GM23338 (cell line): Measurements from ENCODE around the gene DNASE1. TPM values are rescaled to one million over a fixed set of nuclear protein-coding genes. Genes with fewer than 3 reads are reported as not detected.
A peak's percentile ranks its signal among the peaks of the same experiment; 100 is the strongest.

Source experiments
- ATAC-seq: fragments of 200-7000 bp; cut with Tn5 transposase; 3 replicates; pipeline ENCODE4 v1.9.1; 2020
- DNase-seq: peaks from one replicate; pipeline ENCODE4 v3.0.0-alpha.2; 2015; ENCODE audit warnings: low spot score
- H2AFZ ChIP-seq: fragments of 200-600 bp; sonication (generic); 2 replicates; pipeline ENCODE4 v1.8.0; 2016; ENCODE audit warnings: antibody characterized with exemption, mild to moderate bottlenecking, moderate library complexity
- H3F3A ChIP-seq: fragments of 200-600 bp; sonication (generic); replicated peaks from 2 replicates; pipeline ENCODE4 v1.8.0; 2017; ENCODE audit warnings: antibody characterized with exemption, mixed run types, low read depth
- H3K27ac ChIP-seq: fragments of 200-600 bp; sonication (generic); 2 replicates; pipeline ENCODE4 v1.6.1; 2016; ENCODE audit warnings: low read depth
- H3K27me3 ChIP-seq: fragments of 200-600 bp; sonication (generic); 2 replicates; pipeline ENCODE4 v1.8.0; 2016; ENCODE audit warnings: mild to moderate bottlenecking, mixed run types, moderate library complexity; ENCODE audit not compliant: insufficient read depth
- H3K36me3 ChIP-seq: fragments of 200-600 bp; sonication (generic); 2 replicates; pipeline ENCODE4 v1.8.0; 2016; ENCODE audit warnings: mild to moderate bottlenecking; ENCODE audit not compliant: insufficient read depth
- H3K4me1 ChIP-seq: fragments of 200-600 bp; sonication (generic); 2 replicates; pipeline ENCODE4 v1.8.0; 2016; ENCODE audit warnings: mild to moderate bottlenecking, moderate library complexity; ENCODE audit not compliant: insufficient read depth
- H3K4me2 ChIP-seq: fragments of 200-600 bp; sonication (generic); 2 replicates; pipeline ENCODE4 v1.7.1; 2017; ENCODE audit warnings: mixed run types
- H3K4me3 ChIP-seq: fragments of 200-600 bp; sonication (generic); 2 replicates; pipeline ENCODE4 v1.6.1; 2016; ENCODE audit warnings: mixed run types
- H3K79me2 ChIP-seq: fragments of 200-600 bp; sonication (generic); replicated peaks from 2 replicates; pipeline ENCODE4 v1.8.0; 2017; ENCODE audit warnings: mild to moderate bottlenecking; ENCODE audit not compliant: insufficient read depth
- H3K9me2 ChIP-seq: fragments of 200-600 bp; sonication (generic); 2 replicates; pipeline ENCODE4 v1.8.0; 2017; ENCODE audit not compliant: insufficient read depth
- H4K20me1 ChIP-seq: fragments of 200-600 bp; sonication (generic); replicated peaks from 2 replicates; pipeline ENCODE4 v1.8.0; 2017; ENCODE audit warnings: mild to moderate bottlenecking; ENCODE audit not compliant: insufficient read depth
- H3K27ac Mint-ChIP-seq: 2 replicates; pipeline ENCODE4 v1.8.0; 2020; ENCODE audit warnings: inconsistent platforms, mild to moderate bottlenecking, moderate library complexity, mixed read lengths
- H3K27me3 Mint-ChIP-seq: 3 replicates; pipeline ENCODE4 v1.8.0; 2022; ENCODE audit warnings: low read depth, mild to moderate bottlenecking, moderate library complexity, mixed read lengths, inconsistent platforms; ENCODE audit not compliant: insufficient read depth, poor library complexity
- H3K36me3 Mint-ChIP-seq: 3 replicates; pipeline ENCODE4 v1.8.0; 2021; ENCODE audit warnings: low read depth, mild to moderate bottlenecking, inconsistent platforms, moderate library complexity, mixed read lengths
- H3K4me1 Mint-ChIP-seq: 3 replicates; pipeline ENCODE4 v1.8.0; 2020; ENCODE audit warnings: mild to moderate bottlenecking, inconsistent platforms, mixed read lengths
- H3K4me3 Mint-ChIP-seq: 3 replicates; pipeline ENCODE4 v1.8.0; 2021; ENCODE audit warnings: moderate library complexity, mild to moderate bottlenecking, inconsistent platforms, mixed read lengths
- H3K9me3 Mint-ChIP-seq: 3 replicates; pipeline ENCODE4 v1.8.0; 2020; ENCODE audit warnings: moderate library complexity, mild to moderate bottlenecking, inconsistent platforms, mixed read lengths
- CREB1 ChIP-seq: fragments of 250-450 bp; sonication (Bioruptor Pico); IDR thresholded peaks from 2 replicates; pipeline ENCODE4 v1.5.0; 2020; ENCODE audit warnings: low read depth, mild to moderate bottlenecking, moderate library complexity
- EZH2 ChIP-seq: fragments of 200-600 bp; sonication (generic); IDR thresholded peaks from one replicate; pipeline ENCODE4 v1.8.0; 2017; ENCODE audit warnings: antibody characterized with exemption, mild to moderate bottlenecking, low read depth; ENCODE audit not compliant: unreplicated experiment
- JUNB ChIP-seq: IDR thresholded peaks from one replicate; pipeline ENCODE4 v1.6.1; 2016; ENCODE audit warnings: antibody characterized with exemption; ENCODE audit not compliant: unreplicated experiment
- STAT1 ChIP-seq: IDR thresholded peaks from one replicate; pipeline ENCODE4 v1.6.1; 2016; ENCODE audit warnings: antibody characterized with exemption; ENCODE audit not compliant: unreplicated experiment
- ZNF114 ChIP-seq: fragments of 250-450 bp; sonication (Bioruptor Pico); IDR thresholded peaks from 2 replicates; pipeline ENCODE4 v1.5.0; 2020; ENCODE audit warnings: mild to moderate bottlenecking, moderate library complexity
- ZNF331 ChIP-seq: fragments of 250-450 bp; sonication (Bioruptor Pico); IDR thresholded peaks from 2 replicates; pipeline ENCODE4 v1.5.0; 2020; ENCODE audit warnings: low read depth, mild to moderate bottlenecking, moderate library complexity
- polyA plus RNA-seq: library from polyadenylated mRNA; unstranded; fragments of >200 nt; fragmentation: Nextera tagmentation; extraction: Ambion mirVana; gene quantifications from 2 replicates; pipeline ENCODE4 v1.2.1, GENCODE V29; 2016
- total RNA-seq: library from RNA; depleted of rRNA; stranded (reverse); fragments of >200 nt; shearing (Covaris generic); gene quantifications from 2 replicates; pipeline ENCODE4 v1.2.3, GENCODE V29; 2014
- TF ChIP-seq, protein P1 (sequence below): IDR thresholded peaks from 2 replicates; pipeline ENCODE4 v1.6.1; 2016; ENCODE audit warnings: antibody characterized with exemption
- TF ChIP-seq, protein P2 (sequence below): fragments of 250-450 bp; sonication (Bioruptor Pico); IDR thresholded peaks from 2 replicates; pipeline ENCODE4 v1.5.0; 2020; ENCODE audit warnings: mild to moderate bottlenecking, moderate library complexity

Gene DNASE1
- total and polyA plus RNA-seq, 2 experiments from 2014 or later: 7.9 to 23.0 TPM

DNA sequence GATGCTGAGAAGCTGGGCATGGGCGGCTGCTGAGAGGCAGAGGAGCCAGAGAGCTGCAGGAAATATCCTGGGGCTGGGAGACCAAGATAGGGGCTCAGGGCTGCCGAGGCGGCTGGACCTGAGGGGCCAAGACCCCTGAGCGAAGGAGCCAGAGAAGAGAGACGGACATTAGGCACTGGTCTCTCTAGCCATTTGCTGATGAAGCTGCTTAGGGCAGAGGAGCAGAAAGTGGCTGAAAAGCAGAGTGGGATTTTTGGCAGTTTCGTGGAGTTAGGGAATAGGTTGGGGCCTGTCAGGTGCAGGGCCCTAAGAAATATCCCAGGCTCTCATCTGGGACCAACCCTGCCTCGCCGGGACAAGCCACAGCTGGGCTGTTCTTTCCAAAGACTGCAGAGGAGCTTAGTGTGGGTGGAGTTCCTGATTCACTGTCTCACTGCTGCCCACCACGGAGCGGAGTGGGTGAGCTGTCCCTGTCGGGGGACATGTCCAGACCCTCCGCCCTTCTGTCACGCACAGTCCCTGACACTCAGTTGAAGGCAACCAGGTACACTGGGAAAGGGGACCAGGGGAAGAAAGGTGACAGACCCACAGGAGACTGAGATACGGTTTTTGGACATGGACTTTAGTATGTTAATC lies 11.3 kb upstream of the DNASE1 start:
- ATAC-seq: no peak
- Histone ChIP-seq H3K27ac (peak overlapping the region; percentile 39; the same call in 1 of the 2 replicates), H3K4me1 (peaks cover 19% of the 10 kb centered on the region), H2AFZ (no peak overlapping the region), H3K36me3 (no peaks in the 10 kb centered on the region), H3K27me3 (no peaks in the 10 kb centered on the region), H4K20me1 (no peaks in the 10 kb centered on the region), H3K79me2 (peaks cover 9% of the 10 kb centered on the region; the same call in 1 of the 2 replicates), H3K4me3 (no peak overlapping the region), H3K4me2 (no peak overlapping the region), H3F3A (peaks cover 11% of the 10 kb centered on the region; the same call in 1 of the 2 replicates), H3K9me2 (no peaks in the 10 kb centered on the region)
- no peak for DNase-seq
- H3K9me3 Mint-ChIP-seq: peaks cover 8% of the 10 kb centered on the region; the same call in 2 of the 3 replicates
- H3K27ac Mint-ChIP-seq: peak overlapping the region; percentile 77
- H3K4me3 Mint-ChIP-seq: no peak overlapping the region
- no peak for TF ChIP-seq EZH2
- TF ChIP-seq ZNF331 (CRISPR knock-in tag): no peak
- no peak for TF ChIP-seq STAT1
- TF ChIP-seq, protein P1, sequence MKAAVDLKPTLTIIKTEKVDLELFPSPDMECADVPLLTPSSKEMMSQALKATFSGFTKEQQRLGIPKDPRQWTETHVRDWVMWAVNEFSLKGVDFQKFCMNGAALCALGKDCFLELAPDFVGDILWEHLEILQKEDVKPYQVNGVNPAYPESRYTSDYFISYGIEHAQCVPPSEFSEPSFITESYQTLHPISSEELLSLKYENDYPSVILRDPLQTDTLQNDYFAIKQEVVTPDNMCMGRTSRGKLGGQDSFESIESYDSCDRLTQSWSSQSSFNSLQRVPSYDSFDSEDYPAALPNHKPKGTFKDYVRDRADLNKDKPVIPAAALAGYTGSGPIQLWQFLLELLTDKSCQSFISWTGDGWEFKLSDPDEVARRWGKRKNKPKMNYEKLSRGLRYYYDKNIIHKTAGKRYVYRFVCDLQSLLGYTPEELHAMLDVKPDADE: no peak
- TF ChIP-seq JUNB: no peak
- no peak for TF ChIP-seq ZNF114 (CRISPR knock-in tag)
- H3K27me3 Mint-ChIP-seq: peaks cover 25% of the 10 kb centered on the region
- H3K36me3 Mint-ChIP-seq: peaks cover 8% of the 10 kb centered on the region; the same call in 2 of the 3 replicates
- peaks cover 47% of the 10 kb centered on the region for H3K4me1 Mint-ChIP-seq

DNA sequence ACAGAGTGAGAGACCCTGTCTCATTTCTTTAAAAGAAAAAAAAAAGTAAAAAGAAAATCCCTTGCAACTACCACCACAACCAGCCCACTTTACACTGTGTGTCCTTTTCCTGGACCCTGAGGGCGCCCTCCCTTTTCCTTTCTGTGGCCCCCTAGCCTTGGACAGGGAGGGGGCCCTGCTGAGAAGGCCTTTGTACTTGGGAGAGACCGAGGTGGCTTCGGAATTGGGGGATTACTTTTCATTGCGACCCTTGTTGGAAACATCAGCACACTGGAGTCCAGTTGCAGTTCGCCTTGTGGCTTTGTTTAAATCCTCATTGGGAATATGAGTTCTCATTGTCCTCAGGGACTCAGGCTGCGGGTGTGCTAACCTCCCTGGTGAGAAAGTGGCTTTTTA lies 9.4 kb upstream of the DNASE1 start:
- H3K36me3 Mint-ChIP-seq: 0 out of 3 replicates have a peak, but pooled peaks cover 6% of the 10 kb centered on the region
- H3F3A ChIP-seq: peaks cover 11% of the 10 kb centered on the region; the same call in 1 of the 2 replicates
- H3K4me2 ChIP-seq: peak overlapping the region; percentile 58
- DNase-seq: no peak
- ATAC-seq: peak; percentile 4; the same call in 2 of the 3 replicates
- peak overlapping the region; percentile 81 for H3K27ac ChIP-seq
- no peaks in the 10 kb centered on the region for H3K9me2 ChIP-seq
- peak overlapping the region; percentile 97 for H3K27ac Mint-ChIP-seq
- H3K9me3 Mint-ChIP-seq: 0 out of 3 replicates have a peak, but pooled peaks cover 3% of the 10 kb centered on the region
- H3K4me3 ChIP-seq: no peak overlapping the region
- peaks cover 14% of the 10 kb centered on the region for H3K4me1 ChIP-seq
- H4K20me1 ChIP-seq: no peaks in the 10 kb centered on the region
- 0 out of 2 replicates have a peak overlapping the region, but pooled peaks have one; percentile 66 for H2AFZ ChIP-seq
- no peaks in the 10 kb centered on the region for H3K79me2 ChIP-seq
- TF ChIP-seq, protein P1: no peak
- TF ChIP-seq, protein P2, sequence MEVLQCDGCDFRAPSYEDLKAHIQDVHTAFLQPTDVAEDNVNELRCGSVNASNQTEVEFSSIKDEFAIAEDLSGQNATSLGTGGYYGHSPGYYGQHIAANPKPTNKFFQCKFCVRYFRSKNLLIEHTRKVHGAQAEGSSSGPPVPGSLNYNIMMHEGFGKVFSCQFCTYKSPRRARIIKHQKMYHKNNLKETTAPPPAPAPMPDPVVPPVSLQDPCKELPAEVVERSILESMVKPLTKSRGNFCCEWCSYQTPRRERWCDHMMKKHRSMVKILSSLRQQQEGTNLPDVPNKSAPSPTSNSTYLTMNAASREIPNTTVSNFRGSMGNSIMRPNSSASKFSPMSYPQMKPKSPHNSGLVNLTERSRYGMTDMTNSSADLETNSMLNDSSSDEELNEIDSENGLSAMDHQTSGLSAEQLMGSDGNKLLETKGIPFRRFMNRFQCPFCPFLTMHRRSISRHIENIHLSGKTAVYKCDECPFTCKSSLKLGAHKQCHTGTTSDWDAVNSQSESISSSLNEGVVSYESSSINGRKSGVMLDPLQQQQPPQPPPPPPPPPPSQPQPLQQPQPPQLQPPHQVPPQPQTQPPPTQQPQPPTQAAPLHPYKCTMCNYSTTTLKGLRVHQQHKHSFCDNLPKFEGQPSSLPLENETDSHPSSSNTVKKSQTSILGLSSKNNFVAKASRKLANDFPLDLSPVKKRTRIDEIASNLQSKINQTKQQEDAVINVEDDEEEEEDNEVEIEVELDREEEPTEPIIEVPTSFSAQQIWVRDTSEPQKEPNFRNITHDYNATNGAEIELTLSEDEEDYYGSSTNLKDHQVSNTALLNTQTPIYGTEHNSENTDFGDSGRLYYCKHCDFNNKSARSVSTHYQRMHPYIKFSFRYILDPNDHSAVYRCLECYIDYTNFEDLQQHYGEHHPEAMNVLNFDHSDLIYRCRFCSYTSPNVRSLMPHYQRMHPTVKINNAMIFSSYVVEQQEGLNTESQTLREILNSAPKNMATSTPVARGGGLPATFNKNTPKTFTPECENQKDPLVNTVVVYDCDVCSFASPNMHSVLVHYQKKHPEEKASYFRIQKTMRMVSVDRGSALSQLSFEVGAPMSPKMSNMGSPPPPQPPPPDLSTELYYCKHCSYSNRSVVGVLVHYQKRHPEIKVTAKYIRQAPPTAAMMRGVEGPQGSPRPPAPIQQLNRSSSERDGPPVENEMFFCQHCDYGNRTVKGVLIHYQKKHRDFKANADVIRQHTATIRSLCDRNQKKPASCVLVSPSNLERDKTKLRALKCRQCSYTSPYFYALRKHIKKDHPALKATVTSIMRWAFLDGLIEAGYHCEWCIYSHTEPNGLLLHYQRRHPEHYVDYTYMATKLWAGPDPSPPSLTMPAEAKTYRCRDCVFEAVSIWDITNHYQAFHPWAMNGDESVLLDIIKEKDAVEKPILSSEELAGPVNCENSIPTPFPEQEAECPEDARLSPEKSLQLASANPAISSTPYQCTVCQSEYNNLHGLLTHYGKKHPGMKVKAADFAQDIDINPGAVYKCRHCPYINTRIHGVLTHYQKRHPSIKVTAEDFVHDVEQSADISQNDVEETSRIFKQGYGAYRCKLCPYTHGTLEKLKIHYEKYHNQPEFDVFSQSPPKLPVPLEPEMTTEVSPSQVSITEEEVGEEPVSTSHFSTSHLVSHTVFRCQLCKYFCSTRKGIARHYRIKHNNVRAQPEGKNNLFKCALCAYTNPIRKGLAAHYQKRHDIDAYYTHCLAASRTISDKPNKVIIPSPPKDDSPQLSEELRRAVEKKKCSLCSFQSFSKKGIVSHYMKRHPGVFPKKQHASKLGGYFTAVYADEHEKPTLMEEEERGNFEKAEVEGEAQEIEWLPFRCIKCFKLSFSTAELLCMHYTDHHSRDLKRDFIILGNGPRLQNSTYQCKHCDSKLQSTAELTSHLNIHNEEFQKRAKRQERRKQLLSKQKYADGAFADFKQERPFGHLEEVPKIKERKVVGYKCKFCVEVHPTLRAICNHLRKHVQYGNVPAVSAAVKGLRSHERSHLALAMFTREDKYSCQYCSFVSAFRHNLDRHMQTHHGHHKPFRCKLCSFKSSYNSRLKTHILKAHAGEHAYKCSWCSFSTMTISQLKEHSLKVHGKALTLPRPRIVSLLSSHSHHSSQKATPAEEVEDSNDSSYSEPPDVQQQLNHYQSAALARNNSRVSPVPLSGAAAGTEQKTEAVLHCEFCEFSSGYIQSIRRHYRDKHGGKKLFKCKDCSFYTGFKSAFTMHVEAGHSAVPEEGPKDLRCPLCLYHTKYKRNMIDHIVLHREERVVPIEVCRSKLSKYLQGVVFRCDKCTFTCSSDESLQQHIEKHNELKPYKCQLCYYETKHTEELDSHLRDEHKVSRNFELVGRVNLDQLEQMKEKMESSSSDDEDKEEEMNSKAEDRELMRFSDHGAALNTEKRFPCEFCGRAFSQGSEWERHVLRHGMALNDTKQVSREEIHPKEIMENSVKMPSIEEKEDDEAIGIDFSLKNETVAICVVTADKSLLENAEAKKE (CRISPR knock-in tag): no peak
- TF ChIP-seq CREB1 (CRISPR knock-in tag): no peak
- H3K27me3 ChIP-seq: no peaks in the 10 kb centered on the region
- H3K36me3 ChIP-seq: no peaks in the 10 kb centered on the region
- peaks cover 33% of the 10 kb centered on the region for H3K4me1 Mint-ChIP-seq
- peaks cover 28% of the 10 kb centered on the region for H3K27me3 Mint-ChIP-seq
- H3K4me3 Mint-ChIP-seq: peak overlapping the region; percentile 46
